ENCODE data around the gene ATF7. TPM values are rescaled to one million over a fixed set of nuclear protein-coding genes. Genes with fewer than 3 reads are reported as not detected.
"Not testable (repeated sequence)": the region's sequence is repeated elsewhere in the genome, so short reads cannot be mapped to it uniquely, and the experiment has no call there.

ATF7 gene
- total RNA-seq, 1 donor from 2014 or later: 30.7 TPM

DNA sequence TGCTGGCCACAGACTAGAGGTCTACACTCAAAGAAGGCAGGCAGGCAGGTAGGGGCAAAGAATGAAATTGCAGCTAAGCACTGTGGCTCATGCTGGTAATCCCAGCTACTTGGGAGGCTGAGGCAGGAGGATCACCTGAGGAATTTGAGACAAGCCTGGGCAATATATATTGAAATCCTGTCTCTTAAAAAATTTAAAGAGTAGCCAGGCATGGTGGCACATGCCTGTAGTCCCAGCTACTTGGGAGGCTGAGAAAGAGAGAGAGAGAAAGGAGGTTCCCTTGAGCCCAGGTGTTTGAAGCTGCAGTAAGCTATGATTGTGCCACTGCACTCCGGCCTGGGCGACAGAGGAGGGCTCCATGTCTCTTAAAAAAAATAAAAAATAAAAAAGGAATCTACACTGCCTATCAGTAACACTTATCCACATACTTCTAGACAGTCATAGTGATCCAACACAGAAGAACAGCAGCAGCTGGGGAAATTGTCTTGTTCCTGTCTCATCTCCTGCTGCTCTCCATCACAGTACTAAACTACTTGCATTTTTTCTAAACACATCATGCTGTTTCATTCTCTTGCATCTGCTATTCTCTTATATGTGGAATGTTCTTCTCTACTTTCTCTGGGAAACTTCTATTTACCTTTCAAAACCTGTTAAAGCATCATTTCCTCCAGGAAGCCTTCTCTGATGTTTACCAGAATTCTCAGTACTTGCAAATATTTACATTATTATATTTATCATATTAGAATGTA, 57.2 kb downstream of the ATF7 start:
- intact Hi-C loops (cut with micrococcal nuclease): no loop called here

DNA sequence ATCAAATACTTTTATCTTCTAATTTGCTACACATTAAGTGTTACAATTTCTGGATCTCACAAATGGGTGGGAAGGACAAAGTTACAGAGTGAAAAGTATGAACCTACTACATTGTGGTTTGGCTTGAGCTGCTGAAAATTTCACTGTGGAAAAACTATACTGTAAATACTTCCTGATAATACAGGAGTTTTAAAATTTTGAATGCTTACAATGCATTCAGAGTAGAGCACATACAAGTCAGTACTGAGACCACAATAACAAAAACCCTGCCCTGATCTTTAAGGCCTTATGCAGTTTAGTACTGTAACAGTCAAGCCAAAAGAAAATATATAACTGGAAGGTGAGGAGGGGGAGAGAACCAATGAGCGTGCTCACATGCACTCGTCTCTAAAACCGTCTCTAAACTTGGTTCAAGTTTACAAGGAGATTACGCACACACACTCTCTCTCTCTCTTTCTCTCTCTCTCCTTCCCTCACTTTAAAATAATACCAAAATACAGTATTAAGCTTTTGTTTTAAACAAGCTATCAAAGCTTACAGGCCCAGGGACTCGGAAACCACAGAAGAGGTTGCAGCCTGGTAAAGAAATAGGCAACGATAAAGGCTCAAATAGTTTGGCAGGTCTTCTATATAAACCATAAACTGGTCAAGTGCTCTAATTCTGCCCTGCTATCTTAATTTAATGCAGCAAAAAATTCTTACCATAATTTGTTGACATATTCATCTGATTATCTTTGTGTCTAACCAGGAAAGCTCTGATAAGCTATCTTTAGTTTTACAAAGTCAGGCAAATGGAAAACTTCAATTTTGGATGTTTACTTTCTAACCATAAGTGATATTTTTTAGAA, 58.0 kb downstream of the ATF7 start:
- intact Hi-C loops (cut with micrococcal nuclease): no loop called here

DNA sequence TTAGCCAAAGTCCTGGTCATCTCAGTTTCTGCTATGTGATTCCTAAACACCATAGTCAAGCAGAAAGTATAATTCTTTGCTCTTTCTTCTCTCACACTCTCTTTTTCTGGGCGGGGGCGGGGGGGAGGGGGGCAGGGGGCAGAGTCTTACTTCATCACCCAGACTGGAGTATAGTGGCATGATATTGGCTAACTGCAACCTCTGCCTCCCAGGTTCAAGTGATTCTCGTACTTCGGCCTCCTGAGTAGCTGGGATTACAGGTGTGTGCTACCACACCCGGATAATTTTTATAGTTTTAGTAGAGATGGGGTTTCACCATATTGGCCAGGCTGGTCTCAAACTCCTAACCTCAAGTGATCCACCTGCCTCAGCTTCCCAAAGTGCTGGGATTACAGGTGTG, 60.8 kb downstream of the ATF7 start:
- intact Hi-C loops (cut with micrococcal nuclease): not testable (repeated sequence)

DNA sequence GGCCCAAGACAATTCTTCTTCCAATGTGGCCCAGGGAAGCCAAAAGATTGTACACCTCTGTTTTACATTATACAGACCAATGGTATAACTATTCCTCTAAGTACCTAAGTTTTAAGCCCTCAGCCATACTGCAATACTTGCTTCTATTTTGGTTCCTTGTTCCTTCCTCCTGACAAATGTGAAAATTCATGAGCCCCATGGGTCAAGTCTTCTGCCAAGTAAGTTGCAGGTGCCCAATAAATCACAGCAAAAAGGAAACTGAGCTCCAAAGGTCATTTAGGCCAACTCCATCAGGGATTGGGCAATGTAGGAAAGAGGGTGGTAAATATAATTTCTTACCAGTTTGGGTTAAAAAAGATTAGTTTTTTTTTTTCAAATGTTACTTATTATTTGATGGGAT, 61.2 kb downstream of the ATF7 start:
- intact Hi-C loops (cut with micrococcal nuclease): no loop called here

DNA sequence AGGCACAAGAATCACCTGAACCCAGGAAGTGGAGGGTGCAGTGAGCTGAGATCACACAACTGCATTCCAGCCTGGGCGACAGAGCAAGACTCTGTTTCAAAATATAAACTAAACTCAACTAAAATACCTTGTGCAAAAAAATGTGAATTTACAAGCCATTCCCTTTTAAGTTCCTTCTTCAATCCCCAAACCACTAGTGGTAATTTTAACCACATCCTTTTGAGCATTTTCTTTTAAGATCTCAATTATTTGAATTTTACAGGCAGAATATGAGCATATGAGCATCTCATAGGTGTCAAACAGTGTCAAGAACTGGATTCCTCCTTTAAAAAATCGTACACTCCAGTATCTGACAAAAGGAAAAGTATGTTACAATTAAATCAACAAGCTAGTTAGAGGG, 61.9 kb downstream of the ATF7 start:
- intact Hi-C loops (cut with micrococcal nuclease): no loop called here

DNA sequence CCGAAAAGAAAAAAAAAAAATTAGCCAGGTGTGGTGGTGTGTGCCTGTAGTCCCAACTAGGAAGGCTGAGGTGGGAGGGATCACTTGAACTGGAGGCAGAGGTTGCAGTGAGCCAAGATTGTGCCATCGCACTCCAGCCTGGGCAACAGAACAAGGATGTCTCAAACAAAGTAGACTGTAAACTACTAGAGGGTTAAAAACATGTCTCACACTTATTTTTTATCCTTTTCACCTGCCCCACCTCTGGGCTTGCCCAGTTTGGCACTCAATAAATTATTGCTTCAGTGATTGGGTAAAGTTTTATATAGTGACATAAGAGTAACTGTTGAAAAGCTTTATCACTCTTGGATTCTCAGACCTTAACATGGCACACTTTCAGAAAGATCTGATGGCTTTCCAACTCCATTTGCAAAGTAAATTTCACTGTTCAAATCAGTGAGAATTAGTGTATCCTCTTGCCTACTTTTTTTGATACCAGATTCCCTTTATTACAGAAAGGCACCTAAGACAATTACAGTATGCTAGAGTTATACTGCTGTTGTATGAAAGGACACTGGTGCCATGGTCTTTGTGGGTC, 62.6 kb downstream of the ATF7 start:
- intact Hi-C loops (cut with micrococcal nuclease): no loop called here

DNA sequence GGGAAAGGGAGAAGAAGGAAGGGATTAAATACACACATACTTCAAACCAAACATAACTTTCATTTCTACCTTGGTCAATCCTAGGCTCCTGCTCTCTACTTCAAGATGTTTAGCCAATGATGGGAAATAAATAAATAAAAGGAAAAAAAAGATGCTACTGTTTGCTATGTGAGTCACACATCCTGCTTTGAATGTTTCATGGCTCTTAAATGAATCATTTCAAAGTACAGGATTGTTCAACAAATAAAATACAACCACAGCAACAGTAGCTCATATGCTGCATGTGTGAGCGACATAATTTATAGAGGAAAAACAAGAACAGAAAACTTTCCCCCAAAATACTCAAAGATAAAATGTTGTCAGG, 64.6 kb downstream of the ATF7 start:
- intact Hi-C loops (cut with micrococcal nuclease): no loop called here

DNA sequence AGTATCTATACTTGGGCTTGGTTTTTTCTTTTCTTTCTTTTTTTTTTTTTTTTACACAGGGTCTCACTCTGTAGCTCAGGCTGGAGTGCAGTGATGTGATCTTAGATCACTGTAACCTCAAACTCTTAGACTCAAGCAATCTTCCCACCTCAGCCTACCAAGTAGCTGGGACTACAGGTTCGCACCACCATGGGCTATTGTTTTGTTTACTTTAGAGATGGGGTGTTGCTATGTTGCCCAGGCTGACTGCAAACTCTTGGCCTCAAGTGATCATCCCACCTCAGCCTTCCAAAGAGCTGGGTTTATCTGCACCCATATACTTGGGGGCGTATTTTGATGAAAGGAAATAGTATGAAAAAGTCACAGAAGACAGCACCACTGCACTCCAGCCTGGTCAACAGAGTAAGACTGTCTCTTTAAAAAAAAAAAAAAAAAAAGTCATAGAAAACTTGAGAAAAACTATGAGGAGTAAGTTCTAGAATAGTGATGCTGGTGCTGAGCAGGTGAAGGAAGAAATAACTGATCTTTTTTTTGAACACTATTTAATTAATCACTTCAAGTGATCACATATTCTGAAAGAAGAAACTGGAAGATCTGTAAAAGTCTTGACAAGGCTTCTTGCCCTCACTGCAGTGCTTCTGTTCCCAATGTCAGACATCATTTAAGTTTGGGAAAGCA, 65.1 kb downstream of the ATF7 start:
- intact Hi-C loops (cut with micrococcal nuclease): no loop called here

DNA sequence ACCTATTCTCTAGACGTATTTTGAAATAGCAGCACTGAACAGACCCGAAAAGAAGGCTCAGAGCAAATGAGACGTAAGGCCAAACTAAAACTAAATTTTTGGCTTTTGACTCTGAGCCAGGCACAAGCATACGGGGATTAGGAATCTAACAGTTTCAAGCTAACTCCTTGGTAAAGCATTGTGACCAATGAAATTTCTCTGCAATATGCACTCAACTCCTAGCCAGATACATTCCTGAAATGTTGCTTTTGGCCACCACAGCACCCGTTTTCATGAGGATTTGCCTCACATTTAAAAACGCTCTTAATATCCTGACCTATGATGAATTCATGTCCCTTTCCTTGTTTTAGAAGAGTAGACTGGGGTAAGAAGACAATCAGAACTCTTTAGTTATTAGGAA, 65.8 kb downstream of the ATF7 start:
- intact Hi-C loops (cut with micrococcal nuclease): no loop called here

DNA sequence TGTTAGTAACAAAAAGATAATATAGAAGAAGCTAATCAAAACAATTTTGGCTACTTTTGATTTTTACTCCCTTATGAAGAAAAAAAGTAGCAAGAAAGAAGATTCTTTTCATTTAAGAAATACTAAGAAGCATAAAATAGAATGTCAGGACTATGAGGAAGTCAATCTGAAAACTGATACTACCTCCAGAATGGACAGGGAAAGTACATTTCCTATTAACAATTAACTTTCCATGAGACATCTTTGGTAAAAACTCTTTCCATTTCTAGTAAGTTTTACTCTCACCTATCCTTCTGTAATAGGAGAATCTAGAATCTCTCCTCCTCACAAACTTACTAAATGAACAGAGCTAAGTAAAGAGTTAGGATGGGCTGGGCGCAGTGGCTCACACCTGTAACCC, 67.6 kb downstream of the ATF7 start:
- intact Hi-C loops (cut with micrococcal nuclease): no loop called here

DNA sequence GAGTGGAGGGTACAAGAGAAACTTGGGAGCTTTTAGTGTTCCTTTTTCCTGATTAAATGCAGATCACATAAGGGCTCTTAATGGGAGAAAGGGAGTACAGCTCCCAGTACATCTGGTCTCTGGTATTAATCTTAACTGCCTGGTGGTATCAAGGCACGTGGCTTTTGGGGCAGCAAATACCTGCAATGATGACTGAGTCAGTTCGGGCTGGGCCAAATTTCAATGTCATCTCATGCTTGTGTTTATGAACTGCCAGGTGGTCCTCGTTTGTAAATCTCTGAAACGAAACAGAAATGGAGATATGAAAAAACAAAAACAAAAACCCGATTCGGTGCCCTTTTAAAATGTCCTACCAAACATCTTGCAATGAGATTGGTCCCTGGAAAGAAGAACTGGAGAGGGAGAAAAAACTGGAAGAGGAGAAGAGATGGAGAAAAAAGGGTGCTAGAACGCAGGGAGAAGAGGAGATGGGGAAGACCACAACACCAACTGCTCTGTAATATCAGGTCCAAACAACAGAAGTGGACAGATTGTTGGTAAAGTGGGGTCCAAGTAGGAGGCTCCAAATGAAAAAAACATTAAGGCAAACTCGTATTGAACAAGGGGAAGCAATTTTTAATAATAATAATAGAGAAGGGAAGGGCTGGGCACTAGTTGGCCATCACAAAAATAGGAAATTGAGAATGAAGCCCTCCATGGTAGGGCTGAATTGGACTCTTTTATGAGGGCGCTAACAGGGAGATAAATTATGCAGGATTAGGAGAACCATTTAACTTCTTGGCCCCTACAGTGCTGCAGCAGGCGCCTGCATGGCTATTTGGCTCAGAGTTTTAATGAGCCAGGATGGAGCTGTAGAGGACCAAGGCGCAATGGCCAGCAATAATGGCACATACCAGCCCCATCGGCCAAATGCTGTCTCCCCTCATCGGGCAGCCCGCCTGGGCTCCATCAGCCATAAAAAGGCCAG, 73.5 kb downstream of the ATF7 start:
- intact Hi-C loops (cut with micrococcal nuclease): no loop called here

DNA sequence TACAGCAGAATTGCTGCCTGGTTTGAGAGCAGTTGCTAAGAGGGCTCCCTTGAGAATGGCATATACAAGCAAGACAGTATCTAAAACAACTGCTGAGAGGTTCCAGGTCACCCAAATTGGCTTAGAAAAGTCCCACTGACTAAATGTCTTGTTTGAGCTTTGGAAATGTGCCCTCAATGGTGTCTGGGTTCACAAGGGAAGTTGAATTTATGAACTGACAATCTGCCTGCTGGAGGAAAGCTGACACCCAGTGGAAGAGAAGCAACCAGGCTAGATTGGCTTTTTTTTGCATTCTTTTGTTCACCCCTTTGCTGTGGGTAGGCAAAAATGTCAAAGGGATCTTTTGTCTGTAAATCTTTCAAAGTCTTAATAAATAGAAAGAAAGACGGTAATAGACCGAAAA, 74.3 kb downstream of the ATF7 start:
- intact Hi-C loops (cut with micrococcal nuclease): no loop called here

DNA sequence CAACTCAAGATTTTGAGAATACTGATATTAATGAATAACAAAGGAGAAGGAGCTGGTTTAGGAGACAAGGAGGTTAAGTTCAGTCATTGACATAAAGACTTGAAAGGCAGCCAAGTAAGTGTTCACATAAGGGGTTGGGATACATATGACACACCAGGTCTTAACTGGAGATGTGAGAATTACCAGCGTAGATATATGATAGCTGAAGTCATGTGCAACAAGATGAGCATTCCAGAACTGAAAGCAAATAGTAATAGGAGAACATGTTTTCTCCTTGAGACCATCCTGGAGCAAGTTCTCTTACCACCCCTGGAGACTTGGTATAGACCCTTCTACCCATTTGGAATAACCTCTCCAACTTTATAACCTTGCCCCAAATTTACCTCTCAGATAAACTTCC, 75.6 kb downstream of the ATF7 start:
- intact Hi-C loops (cut with micrococcal nuclease): no loop called here

DNA sequence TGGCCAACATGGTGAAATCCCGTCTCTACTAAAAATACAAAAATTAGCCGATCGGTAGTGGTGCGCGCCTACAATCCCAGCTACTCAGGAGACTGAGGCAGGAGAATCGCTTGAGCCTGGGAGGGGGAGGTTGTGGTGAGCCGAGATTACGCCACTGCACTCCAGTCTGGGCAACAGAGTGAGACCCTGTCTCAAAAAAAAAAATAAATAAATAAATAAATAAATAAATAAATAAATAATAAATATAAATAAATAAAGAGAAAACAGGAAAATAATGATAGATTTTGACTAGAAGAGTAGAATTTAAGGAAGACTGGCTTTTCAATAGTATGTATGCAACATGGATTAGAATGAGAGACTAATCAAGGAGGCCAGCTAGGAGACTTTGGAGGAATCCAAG, 76.1 kb downstream of the ATF7 start:
- intact Hi-C loops (cut with micrococcal nuclease): not testable (repeated sequence)

DNA sequence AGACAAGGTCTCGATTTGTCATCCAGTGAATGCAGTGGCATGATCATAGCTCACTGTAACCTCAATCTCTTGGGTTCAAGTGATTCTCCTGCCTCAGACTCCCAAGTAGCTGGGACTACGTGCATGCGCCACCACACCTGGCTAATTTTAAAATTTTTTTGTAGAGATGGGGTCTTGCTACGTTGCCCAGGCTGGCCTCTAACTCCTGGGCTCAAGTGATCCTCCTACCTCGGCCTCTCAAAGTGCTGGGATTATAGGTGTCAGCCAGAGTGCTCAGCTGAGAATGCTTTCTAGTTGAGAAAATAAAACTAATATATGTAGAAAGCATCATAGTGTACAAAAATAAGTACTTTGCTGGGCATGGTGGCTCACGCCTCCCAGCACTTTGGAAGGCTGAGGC, 77.8 kb downstream of the ATF7 start:
- intact Hi-C loops (cut with micrococcal nuclease): not testable (repeated sequence)

DNA sequence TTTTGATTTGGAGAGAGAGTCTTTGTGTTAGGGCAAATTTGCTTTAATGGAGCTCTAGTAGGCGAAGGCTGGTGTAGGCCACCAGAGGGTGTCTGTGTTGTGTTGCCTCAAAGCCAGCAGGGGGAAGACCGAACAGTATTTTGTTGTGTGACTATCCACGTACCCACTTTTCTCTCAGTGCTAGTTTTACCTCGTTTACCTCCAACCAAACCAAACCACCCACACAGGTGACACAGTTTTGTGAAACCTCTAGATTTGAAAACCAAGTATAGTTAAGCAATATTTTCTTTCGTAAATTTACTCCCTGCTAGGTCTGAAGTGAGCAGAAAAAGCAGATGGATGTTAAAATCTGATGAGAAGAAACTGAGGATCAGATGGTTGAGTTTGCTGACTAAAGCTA, 82.6 kb downstream of the ATF7 start:
- intact Hi-C loops (cut with micrococcal nuclease): loop anchor here (1.0 to 2.0 kb wide), 3 partner anchors 83 to 199 kb away; partner anchors contain the start of genes ATF7 and ATP5MC2

DNA sequence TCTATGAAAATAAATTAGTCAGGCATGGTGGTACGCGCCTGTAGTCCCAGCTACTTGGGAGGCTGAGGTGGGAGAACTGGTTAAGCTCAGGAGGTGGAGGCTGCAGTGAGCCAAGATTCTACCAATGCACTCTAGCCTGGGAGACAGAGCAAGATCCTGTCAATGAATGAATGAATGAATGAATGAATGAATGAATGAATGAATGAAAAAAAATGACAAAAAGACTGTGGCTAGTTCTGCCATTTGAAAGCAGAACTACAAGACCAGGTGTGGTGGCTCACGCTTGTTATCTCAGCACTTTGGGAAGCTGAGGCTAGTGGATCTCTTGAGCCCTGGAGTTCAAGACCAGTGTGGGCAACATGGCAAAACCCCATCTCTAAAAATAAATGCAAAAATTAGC, 86.7 kb downstream of the ATF7 start:
- intact Hi-C loops (cut with micrococcal nuclease): no loop called here

DNA sequence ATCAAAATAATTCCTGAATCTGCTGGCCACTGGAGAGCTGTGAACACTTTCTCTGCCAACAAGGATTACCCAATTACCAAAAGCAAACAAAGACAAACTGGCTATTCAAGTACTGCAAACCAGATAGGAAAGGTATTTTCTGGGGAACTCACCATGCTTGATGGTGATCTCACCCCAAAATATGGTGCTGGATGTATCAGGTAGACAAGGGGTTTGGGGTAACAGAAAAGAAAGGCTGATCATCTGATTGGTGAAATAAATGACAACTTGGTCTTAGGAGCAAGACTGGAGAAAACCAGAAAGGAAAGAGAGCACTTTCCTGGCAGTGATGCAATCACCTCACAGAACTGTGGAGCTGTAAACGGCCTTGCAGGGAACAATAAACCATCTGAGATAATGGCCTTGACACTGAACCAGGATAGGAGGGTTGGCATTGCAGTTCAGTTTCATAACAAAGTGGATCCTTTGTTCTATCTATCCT, 87.9 kb downstream of the ATF7 start:
- intact Hi-C loops (cut with micrococcal nuclease): no loop called here

DNA sequence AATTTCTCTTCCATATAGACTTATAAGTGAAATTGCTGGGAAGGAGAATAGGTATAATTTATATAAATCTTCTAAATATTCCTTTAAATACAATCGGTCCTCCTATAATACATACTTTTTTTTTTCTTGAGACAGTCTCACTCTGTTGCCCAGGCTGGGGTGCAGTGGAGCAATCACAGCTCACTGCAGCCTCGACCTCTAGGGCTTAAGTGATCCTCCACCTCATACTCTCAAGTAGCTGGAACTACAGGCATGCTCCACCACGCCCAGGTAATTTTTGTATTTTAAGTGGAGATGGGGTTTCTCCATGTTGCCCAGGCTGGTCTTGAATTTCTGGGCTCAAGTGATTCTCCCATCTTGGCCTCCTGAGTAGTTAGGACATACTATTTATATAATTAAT, 89.2 kb downstream of the ATF7 start:
- intact Hi-C loops (cut with micrococcal nuclease): no loop called here

DNA sequence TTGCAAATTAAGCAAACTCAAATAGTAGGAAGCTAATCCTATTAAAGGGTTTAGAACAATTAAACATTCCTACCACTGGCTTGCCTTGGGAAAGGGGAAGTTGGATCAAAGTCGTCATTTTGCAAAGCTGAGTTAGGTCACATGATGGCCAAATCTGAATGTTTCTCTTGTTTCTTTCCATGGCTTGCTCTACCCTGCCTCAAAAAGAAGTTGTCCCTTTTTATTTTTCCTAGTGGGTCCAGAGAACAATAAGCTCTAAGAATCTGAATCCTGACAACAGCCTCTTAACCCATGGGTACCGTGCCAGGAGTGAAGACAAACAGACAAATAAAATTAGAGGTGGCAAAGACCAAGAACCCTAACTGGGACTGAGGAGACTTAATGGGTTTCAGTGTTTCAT, 92.7 kb downstream of the ATF7 start:
- intact Hi-C loops (cut with micrococcal nuclease): no loop called here

Measured in T-helper 2 cell treated with Interferon-gamma antibody and Interleukin-4, amounts not matched to agents 100 ng/mL and 5 ng/mL, for 36 hours (primary cell).